Muscle of arm (tissue), 12 donors: Measurements from ENCODE around the gene ACKR2. TPM values are rescaled to one million over a fixed set of nuclear protein-coding genes. Genes with fewer than 3 reads are reported as not detected.
"Not testable (repeated sequence)": the region's sequence is repeated elsewhere in the genome, so short reads cannot be mapped to it uniquely, and the experiment has no call there.

Experiments used
- DNase-seq: peaks from one replicate; pipeline ENCODE4 v3.0.0-alpha.2; 2013
- polyA plus RNA-seq, 12 donors: library from polyadenylated mRNA; unstranded; fragments of 120-200 nt; gene quantifications; one replicate each; pipeline ENCODE4 v1.2.1, GENCODE V29; 2013; ENCODE audit not compliant: insufficient read length in 12 of 12

Gene ACKR2
- polyA plus RNA-seq, 12 donors, result 0.23 to 2.4 (median 0.46) TPM; not detected in 2

DNA sequence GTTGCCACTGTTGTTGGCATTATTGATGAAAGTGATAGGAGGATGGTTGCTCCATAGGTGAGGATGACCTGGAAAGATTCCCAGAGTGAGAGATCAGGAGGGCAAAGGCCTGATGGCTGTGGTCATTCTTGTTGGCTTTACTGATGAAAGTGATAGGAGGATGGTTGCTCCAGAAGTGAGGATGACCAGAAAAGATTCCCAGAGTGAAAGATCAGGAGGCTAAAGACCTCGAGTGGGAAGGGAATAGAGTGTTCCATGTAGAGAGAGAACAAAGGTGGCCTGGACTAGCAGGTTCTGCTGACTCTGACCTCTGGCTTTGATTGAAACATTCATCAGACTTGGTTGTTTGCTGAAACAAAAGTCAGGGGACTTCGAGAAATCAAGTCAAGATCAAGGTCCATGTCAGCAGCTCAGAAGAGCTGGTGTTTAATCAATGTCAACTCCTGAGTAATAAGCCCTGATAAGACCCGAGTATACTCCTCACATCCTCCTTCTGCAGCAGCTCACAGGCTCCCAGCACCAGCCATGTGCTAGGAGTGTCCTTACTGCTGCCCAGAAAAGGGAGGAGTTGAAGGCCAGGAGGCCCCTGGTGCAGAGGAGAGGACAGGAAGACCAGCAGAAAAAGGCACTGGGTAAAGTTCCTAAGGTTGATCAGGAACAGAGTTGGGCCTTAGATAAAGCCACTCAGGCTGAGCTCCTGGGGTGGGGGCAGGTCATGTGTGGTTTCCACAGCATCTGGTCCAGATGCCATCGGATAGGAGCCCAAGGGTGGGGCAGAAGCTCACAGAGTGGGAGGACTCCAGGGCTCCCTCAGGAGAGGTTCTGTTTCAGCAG is 46.5 kb downstream of the ACKR2 start:
- DNase-seq, result no peak

DNA sequence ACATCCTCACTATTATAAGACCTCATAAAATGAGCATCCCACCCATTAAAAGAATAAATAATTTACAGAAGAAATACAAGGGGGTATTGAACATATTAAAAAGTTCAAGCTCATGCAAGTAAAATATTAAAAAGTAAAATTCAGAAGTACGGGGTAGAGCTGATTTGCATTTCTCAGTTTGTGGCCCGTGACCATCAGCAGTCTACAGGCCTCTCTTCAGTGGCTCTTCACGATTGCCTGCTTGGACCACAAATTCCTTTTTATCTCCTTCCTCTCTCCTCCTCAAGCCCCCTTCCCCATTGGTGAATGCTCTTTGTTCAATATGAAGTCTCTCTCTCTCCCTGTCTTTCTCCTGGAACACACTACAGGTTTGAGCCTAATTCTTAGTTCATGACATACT is 47.3 kb downstream of the ACKR2 start:
- DNase-seq, result no peak

DNA sequence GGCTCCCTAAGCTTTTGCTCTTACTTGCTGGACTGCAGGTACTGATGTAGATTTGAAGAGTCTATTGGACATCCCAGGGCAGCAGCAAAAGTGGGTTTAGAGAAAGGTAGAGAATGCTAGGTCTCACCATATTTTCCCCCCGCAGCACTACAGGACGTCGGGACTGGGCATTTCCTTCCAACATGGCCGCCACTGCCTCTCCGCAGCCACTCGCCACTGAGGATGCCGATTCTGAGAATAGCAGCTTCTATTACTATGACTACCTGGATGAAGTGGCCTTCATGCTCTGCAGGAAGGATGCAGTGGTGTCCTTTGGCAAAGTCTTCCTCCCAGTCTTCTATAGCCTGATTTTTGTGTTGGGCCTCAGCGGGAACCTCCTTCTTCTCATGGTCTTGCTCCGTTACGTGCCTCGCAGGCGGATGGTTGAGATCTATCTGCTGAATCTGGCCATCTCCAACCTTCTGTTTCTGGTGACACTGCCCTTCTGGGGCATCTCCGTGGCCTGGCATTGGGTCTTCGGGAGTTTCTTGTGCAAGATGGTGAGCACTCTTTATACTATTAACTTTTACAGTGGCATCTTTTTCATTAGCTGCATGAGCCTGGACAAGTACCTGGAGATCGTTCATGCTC is 55.2 kb downstream of the ACKR2 start:
- no peak for DNase-seq

DNA sequence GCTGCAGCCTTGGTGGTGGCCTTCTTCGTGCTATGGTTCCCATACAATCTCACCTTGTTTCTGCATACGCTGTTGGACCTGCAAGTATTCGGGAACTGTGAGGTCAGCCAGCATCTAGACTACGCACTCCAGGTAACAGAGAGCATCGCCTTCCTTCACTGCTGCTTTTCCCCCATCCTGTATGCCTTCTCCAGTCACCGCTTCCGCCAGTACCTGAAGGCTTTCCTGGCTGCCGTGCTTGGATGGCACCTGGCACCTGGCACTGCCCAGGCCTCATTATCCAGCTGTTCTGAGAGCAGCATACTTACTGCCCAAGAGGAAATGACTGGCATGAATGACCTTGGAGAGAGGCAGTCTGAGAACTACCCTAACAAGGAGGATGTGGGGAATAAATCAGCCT is 56.0 kb downstream of the ACKR2 start:
- no peak for DNase-seq

DNA sequence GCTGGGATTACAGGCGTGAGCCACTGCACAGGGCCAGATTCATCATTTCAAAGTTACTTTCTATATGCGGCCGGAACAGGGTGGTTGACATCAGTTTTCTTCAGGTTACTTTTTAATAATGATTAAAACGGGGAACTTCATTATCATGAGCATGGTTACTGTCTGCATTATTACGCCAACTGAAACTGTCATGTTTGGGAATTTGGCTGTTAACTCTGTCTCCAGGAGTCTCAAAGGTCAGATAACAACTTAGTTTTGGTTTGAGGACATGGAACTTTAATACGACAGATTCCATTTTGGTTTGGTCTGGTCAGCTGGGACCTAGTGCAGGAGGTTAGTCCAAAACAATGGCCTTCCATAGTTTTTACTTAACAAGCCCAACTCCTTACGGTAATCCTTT is 57.9 kb downstream of the ACKR2 start:
- DNase-seq, result no peak

DNA sequence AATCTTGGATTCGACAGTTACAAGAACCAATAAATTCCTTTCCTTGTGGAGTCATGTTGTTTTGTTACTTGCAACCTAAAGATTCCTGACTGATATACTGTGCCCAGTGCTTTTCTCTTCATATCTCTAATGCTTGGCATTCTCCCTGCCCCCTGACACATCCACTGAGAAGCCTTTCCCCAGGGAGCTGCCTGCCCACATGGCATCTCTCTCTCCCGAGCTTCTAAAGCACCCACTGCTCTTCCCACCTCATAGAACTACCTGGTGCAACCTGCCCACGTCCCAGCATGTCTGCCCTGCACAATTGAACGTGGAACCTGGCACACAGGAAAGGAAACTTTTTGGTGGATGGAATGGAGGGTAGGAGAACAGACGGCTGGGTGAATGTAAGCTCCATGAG is 59.6 kb downstream of the ACKR2 start:
- DNase-seq, result no peak

DNA sequence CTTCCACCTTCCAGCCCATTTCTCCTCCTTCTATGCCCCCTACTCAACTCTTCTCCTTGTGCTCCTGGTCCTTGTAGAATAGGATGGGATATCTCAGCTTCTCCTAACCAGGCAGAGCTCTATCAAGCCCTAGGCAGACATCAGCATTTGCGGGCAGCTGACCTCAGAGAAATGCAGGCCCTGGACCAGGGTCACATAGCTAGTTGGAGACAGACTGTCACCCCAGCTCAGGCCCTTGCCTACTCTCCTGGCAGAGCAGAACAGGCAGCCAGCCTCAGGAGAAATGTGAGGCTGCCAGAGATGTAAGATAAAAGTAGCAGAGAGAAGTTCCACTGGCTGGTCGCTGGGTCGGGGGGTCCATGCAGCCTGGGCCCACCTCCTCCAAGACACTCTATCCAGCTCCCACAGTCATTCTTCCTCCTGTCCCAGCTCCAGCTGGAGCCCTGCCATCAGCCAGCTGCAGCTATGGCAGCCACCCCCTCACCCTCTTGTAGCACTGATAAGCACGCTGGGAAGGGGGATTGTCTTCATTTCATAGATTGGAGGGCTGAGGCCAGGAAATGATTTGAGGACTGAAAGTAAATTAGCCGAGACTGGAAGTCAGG is 62.4 kb downstream of the ACKR2 start:
- DNase-seq, result no peak

DNA sequence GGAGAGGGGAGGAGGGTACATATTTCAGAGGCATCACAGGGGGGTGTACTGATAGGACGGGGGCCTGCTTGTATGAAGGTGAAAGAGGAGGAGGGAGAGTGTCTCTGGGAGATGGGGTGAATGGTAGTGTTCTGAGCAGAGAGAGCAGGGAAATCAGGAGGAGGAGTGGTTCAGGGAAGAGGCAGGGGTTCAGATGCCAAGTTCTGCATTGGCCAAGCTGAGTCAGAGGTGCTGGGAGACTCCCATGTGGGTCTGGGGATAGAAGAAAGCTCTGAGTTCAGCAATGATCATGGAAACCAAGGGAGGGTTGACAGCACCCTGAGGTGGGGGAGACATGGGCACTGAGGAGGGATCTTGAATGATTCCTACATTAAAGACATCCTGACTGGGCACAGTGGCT is 63.5 kb downstream of the ACKR2 start:
- no peak for DNase-seq

DNA sequence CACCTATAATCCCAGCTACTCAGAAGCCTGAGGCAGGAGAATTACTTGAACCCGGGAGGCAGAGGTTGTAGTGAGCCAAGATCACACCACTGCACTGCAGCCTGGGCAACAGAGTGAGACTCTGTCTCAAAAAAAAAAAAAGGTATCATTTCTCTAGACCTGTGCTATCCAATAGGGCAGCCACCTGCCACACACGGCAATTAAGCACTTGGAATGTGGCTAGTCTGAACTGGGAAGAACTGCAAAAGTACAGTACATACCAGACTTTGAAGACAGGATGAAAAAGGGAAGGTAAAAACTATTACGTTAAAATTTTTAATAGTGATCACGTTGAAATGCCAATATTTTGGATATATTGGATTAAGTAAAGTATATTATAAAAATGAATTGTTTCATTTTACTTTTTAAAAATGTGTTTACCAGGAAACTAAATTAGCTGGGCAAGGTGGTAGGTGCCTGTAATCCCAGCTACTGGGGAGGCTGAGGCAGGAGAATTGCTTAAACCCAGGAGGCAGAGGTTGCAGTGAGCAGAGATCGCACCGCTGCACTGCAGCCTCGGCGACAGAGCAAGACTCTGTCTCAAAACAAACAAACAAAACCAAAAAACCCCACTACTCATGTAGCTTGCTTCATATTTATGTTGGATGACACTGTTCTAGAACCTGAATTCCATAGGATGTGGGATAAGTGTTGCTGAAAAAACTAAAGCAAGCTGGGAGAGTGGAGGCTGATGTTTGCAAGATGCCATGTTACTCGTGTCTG is 64.2 kb downstream of the ACKR2 start:
- no peak for DNase-seq

DNA sequence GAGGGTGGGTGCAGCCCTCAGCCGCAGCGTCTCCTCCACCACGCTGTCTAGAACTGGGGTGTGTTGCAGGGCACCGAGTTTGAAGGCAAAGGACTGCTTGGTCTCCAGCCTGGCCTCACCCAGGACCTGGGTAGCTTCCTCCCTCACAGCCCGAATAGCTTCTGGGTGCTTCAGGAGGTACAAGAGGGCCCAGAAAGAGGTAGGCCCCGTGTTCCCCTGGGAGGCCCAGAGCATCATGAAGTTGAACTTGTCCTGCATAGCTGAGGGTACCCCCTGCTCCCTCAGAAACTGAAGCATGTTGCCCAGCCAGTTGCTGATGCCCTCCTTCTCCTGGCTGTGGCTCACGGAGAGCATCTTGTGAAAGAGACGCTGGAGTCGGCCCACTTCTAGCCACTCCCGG is 65.5 kb downstream of the ACKR2 start:
- no peak for DNase-seq

DNA sequence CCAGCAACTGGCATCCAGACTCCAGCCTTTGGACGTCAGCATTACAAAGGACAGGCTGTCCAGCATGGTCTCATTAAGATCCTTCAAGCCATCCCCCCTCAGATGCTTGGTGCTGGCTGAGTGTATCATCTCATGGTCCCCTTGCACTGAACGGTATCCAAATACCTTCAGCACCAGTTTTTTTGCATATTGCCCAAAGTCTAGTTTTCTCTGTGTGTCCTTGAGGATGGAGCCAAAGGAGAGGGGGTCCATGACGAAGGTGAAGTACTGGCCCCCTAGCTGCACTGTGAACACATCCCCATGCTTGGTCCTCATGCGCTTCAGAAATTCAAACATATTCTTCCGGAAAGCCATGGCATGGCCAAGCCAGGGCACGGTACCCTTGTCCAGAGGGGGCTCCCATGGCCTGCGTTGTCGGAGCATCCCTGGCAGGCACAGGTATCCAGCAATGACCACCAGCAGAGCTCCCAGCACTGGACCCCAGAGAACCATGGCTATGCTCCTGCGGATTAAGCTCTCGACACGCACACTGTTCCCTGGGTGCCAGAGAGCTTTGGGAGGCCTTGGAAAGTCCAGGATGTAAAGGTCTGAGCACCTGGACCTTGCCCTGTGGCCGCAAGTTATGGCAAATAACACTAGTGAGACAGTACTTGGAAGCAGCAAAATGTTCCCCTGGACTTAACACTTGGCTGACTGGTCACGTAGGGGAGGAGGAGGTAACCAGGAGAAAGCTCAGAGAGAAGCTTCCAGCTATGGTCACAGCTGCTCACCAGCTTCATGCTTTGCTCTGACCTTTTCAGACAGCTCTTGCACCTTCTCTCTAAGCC is 66.3 kb downstream of the ACKR2 start, which contains the start of gene CYP8B1:
TSS of gene CYP8B1 (minus strand) at position 555 of the 827 bp plus-strand sequence. CDS start at position 492, 63 bp downstream.
- DNase-seq, result no peak

DNA sequence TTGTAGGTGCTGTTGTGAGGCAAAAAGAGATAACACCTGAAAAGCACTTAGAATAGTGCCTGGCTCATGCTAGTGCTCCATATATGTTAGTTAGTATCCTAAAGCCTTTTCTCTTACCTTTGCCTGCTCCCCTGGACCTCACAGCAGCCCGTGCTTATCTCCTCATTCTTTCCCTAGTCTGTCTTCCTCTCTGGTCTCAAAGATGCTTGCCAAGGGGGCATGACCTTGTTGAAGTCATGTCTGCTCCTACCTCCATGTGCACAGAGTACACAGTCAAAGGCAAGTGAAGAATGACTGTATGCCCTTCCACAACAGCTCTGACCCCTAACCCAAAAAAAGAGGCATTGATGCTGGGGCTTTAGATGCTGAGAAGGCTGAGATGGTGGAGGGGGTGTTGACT is 67.2 kb downstream of the ACKR2 start:
- DNase-seq, result no peak

DNA sequence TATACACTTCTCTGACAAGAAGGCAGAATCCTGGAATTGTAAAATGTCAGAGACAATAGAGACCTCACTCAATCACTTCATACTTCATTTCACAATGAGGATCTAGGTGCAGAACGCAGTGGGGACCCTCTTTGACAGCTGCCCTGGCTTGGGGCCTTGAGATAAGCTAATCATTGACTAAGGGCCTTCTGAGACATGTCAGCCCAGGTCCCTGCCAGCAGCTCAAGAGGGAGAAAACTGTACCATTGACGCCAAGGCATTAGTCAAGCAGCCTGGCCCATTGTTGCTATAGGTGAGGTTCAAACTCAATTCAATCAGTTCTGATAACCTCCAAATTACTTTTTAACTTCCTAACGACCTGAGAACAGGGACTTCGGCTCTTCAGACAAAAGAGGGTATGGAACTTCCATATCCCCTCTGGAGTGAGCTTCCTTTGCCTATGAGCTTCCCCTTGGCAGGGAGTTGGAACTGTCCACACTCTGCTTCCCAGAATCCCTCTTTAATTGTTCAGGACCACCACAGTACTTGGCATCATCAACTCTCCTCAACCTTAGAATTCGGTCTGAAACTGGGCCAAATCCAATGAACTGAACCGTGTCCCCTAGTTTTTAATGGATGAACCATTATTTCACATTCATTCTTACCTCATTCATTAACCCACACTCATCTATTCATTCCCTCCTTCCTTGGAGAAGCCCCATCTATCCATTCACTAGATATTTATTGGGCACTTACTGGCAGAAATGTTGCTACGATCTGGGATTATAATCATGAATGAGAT is 67.9 kb downstream of the ACKR2 start:
- DNase-seq, result no peak

DNA sequence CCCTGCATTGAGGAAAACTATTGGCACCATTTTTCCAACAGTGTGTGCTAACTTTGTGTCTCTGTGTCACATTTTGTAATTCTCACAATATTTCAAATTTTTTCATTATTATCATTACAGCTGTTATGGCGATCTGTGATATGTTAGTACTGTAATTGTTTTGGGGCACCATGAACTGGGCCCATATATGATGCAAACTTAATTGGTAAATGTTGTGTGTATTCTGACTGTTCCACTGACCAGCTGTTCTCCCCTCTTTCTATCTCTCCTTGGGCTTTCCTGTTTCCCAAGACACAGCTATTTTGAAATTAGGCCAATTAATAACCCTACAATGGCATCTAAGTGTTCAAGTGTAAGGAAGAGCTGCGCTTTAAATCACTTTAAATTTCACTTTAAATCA is 68.6 kb downstream of the ACKR2 start:
- no peak for DNase-seq

DNA sequence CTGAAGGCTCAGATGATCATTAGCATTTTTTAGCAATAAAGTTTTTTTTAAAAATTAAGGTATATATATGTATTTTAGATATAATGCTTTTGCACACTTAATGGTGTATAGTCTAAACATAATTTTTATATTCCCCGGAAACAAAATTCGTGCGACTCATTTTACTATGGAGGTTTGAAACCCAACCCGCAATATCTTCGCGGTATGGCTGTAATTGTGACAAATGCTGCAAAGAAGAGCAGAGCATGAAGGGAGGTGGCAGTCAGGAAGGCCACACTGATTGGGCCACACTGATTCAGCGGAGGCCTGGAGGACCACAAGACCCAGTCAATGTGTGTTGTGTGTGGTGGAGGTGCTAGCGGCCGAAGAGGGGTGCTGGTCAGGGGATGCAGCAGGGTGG is 70.9 kb downstream of the ACKR2 start:
- DNase-seq, result no peak

DNA sequence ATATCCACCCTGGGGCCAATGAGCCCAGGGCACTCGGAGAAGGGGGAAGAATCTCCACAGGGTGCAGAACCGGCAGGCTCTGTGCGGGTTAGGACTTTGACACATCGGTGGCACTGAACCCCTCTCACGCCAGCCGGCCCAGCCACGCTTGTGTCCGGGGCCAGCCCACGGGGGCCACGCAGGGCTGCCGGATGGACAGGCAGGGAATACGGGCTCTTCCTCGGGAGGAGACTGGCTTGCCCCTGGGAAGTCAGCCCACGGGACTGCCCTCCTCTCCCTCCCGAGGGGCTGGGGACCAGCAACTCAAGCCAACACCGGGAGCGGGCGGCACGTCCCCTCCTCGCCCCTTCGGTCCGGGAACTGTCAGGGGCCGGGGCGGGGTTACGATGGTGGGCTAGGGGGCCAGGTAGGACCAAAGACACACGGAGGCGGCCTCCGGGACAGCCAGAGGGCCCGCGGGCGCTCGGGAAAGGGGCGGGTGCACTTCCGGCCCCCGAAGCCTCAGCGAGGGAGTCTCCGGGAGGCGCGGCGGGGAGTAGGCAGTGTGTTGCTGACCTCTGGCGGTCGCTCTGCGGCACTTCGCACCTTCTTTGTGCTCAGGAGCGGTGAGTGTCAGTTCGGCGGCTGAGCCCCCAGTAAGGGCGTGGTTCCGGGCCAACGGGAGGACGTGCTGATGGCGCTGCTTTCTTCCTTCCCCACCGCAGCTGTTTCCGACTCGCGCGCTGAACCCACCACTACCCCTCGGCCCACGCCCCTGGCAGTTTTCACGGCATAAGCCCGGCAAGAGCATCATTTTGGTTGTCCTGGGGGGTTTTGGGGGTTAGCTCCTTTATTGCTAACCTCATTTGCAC is 71.6 kb downstream of the ACKR2 start:
- DNase-seq, result peak; percentile 86

DNA sequence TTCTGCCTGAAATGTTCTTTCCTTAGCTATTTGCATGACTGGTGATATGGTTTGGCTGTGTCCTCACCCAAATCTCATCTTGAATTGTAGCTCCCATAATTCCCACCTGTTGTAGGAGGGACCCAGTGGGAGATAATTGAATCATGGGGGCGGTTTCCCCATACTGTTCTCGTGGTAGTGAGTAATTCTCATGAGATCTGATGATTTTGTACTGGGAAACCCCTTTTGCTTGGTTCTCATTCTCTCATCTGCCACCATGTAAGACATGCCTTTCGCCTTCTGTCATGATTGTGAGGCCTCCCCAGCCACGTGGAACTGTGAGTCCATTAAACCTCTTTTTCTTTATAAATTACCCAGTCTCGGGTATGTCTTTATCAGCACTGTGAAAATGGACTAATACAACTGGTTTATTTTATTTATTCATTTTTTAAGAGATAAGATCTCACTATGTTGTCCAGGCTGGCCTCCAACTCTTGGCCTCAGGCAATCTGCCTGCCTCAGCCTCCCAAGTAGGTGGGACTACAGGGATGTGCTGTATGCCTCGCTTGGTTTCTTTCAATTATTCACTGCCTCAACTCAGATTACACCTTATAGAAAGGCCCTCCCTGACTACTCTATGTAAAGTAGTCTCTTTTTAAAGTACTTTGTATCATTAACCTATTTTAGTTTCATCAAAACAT is 74.1 kb downstream of the ACKR2 start:
- DNase-seq, result not testable (repeated sequence)

DNA sequence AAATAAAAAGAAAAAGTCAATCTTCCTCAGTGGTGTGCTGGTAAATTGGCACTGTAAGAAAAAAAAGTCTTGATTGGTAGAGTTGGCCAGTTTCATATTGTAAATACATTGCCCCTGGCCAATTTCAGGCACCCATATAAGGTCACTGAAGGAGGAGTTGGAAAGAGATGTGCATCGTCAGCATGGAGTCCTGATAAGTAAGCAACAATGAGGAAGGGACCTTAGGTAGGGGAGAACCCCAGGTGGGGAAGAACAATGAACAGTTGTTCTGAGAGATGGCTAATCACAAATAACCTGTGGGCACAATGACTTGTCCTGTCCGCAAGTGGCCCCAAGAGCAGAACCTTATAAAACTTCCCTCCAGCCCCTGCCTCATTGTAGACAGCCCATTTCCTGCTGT is 75.1 kb downstream of the ACKR2 start:
- DNase-seq, result no peak

DNA sequence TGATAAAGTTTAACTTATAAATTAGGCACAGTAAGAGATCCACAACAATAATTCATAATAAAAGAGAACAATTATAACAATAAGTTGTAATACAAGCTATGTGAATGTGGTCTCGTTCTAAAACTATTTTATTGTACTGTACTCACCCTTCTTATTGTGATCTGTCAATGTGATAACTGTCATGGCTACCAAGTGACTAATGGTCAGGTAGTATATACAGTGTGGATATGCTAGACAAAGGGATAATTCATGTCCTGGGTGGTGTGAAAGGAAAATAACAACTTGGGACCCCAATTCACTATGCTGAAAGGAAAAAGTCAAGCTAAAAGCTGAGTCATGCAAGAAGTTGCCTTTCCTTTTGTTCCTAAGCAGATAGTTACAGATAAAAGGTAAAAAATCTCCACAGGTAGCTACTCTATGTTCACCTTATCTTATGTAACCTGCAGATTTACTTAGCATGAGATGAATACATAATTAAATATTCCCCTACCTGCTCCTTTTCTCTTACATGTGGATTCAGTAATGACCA is 77.1 kb downstream of the ACKR2 start:
- DNase-seq, result no peak
